HEK293T (cell line): ENCODE results near the gene ARHGDIG.

Experiments used
- BHLHE40 ChIP-seq: fragments of 450-650 bp; IDR thresholded peaks from 2 replicates; pipeline ENCODE4 v1.6.1; 2016; ENCODE audit warnings: mild to moderate bottlenecking, moderate library complexity, borderline replicate concordance
- FOXM1 ChIP-seq: fragments of 450-650 bp; IDR thresholded peaks from 2 replicates; pipeline ENCODE4 v1.6.1; 2017; ENCODE audit warnings: mild to moderate bottlenecking, borderline replicate concordance
- HDGF ChIP-seq: fragments of 450-650 bp; IDR thresholded peaks from 2 replicates; pipeline ENCODE4 v1.6.1; 2017; ENCODE audit warnings: antibody characterized with exemption, borderline replicate concordance
- LEF1 ChIP-seq: fragments of 450-650 bp; IDR thresholded peaks from 2 replicates; pipeline ENCODE4 v1.6.1; 2017; ENCODE audit warnings: mild to moderate bottlenecking, borderline replicate concordance
- NFRKB ChIP-seq: fragments of 450-650 bp; IDR thresholded peaks from 2 replicates; pipeline ENCODE4 v1.6.1; 2016; ENCODE audit warnings: mild to moderate bottlenecking, moderate library complexity
- SUZ12 ChIP-seq: fragments of 450-650 bp; IDR thresholded peaks from 2 replicates; pipeline ENCODE4 v1.6.1; 2016; ENCODE audit warnings: mild to moderate bottlenecking
- ZNF384 ChIP-seq: fragments of 450-650 bp; IDR thresholded peaks from 2 replicates; pipeline ENCODE4 v1.6.1; 2016

GRCh38 chr16:245105-245504, 35.3 kb upstream of the ARHGDIG start:
- TF ChIP-seq SUZ12 (no peak), NFRKB (no peak), BHLHE40 (no peak), ZNF384 (no peak), FOXM1 (no peak), HDGF (no peak), LEF1 (no peak)
